ENCODE measurements around the gene PLEKHG4B.

Gene PLEKHG4B

GRCh38 chr5:76358-77169, 15.4 kb upstream of the PLEKHG4B start:
- DNase-seq, result no peak

GRCh38 chr5:77170-77501, 14.8 kb upstream of the PLEKHG4B start:
- no peak for DNase-seq

DNA sequence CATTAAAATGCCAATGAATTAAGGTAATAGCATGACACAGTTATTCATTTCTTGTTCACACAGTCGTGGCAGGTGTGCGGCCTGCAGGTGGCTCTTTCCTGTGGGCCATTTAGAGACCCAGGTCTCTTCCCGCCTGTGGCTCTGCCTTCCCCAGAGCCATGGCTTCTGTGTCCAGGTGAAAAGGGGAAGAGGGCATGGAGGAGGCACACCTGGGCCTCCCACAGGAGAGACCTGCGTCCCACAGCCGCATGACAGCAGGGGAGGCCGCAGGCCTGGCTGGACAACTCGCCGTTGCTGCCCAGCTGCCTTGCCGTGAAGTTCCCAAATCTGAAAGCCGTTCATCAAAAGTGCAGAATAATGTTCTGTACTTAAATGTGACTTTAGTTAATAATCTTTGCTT, 14.4 kb upstream of the PLEKHG4B start:
- DNase-seq, result no peak

DNA sequence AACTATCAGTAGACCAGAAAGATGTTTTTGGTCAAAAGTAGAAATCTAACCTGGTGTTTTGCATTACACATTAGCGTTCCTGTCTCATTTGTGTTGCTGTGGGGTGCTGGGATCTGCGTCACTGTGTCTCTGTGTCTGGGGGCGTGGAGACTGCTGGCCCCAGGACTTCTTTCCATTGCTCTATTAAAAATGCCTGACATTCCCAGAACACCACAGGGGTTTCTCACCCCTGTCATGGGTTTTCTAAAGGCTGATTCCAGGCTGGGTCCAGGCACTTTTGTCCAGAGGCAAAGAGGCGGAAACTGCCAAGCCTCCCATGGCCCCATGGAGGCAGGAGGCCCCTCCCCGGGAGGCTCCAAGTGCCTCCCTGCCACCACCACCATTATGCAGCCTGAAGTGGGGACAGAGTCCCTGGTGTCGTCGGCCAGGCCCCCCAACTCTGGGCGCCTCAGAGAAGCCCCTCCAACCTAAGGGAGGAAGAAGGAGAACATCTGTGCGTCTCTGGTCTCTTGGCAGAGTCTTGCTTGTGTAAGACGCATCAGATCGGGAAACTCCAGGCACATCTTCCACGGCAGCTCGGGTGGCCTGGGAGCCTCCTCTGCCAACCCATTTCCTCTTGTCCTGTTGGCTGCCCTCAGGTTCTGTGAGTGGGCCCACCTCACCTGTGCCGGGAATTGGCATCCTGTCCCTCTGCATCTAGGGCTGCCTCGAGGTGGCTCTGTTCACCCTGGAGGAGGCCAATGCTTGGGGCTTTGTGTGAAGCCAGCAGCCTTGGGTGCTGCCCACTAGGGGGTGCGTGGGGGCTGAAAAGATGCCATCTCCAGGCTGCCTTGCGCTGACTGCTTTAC, 13.8 kb upstream of the PLEKHG4B start:
- no peak for DNase-seq

DNA sequence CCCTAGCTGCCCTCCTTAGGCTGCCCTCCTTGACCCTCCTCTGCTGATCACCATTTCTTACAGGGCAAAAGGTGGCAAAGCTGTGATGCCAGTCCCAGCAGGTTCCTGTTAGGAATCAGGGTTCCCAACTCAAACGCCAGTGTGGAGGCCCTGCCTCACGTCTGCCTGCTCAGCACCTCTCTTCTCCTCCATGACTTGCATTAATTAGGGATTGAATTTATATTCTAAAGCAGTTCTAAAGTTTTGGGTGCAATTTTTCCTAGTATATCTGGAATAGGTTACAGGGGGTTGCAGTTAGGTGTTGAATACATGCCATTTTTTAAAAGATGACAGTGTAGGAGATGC, 13.2 kb upstream of the PLEKHG4B start:
- no peak for DNase-seq

- no peak for DNase-seq
These were observed 12.7 kb upstream of the PLEKHG4B start for GRCh38 chr5:79263-79662.

DNA sequence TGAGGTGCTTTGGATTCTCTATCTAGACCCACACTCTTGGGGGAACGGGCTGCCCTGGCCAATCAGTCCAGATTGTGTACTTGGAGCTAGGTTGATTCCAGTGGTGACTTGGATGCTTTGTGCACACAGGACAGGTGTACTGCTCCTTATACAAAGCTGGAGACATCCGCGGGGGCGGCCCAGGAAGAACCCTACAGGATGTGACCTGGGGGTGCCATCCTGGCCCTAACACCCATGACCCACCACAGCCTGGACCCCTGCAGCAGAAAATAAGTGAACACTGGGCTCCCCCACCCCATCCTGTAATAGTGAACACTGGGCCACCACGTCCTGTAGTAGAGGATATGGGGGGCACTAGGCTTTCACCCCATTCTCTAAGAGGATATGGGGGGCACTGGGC, 12.1 kb upstream of the PLEKHG4B start:
- no peak for DNase-seq

GRCh38 chr5:81391-82021, 10.5 kb upstream of the PLEKHG4B start:
- no peak for DNase-seq

DNA sequence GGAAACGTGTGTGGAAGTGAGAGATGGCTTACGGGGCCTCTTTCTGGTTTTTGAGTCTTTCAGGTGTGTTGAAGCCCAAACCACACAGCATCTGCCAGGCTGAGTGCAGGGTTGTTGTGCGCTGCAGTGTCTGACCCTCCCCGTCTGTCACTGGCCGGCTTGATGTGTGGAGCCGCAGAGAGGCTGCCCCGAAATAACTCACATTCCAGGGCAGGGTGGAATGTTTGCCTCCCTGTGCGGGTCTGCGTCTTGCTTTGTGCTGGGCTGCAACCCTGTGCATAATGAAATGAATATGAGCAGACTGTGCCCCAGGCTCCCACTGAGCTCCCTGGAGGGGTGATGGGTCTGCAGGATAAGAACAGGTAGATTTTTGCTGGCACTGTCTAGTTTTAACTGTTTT, 9.9 kb upstream of the PLEKHG4B start:
- DNase-seq, result no peak

- no peak for DNase-seq
These were observed 9.4 kb upstream of the PLEKHG4B start for GRCh38 chr5:82570-82969.

GRCh38 chr5:83029-83428, 8.9 kb upstream of the PLEKHG4B start:
- no peak for DNase-seq

- no peak for DNase-seq
These were observed 6.5 kb upstream of the PLEKHG4B start for GRCh38 chr5:85334-85995.

- DNase-seq, result no peak
These were observed 2.4 kb upstream of the PLEKHG4B start for GRCh38 chr5:89337-90286.

DNA sequence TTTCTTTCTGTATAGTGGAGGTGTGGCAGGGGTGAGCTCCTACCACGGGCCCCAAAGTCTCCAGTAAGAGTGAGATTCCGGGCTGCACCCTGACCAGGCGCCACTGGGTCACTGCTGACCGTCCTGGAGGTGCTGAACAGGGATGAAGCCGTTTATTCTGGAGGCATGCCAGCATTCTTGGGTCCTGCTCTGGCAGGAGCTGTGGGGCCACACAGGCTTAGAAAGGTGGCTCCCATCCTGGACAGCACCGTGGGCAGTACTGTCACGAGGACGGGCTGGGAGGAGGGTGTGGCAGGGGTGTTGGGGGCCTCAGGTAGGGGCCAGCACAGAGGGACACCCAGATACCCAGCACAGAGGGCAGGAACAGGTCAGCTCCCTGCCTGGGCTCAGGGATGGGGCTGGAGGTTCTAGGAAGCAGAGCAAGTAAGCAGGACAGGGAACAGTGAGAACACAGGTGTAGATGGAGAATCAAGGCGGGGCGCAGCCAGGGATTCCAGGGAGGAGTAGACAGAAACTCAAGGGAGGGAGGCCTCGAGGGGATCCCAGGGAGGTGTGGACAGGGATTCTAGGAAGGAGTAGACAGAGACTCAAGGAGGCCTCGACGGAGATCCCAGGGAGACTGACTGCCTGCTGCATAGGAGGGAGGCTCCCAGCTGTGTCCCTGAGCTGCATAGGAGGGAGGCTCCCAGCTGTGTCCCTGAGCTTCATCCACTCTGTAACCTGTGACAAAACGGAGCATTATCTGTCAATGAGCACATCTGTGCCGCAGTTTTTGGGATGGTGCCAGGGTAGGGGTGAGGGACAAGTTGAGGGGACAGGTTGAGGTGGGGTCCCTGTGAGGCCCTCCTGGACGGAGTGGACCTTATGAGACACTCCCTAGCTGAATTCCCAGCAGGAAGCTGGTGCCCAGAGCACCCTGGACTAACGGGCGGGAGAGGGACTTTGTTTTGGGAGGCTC, 1.1 kb upstream of the PLEKHG4B start:
- no peak for DNase-seq

DNA sequence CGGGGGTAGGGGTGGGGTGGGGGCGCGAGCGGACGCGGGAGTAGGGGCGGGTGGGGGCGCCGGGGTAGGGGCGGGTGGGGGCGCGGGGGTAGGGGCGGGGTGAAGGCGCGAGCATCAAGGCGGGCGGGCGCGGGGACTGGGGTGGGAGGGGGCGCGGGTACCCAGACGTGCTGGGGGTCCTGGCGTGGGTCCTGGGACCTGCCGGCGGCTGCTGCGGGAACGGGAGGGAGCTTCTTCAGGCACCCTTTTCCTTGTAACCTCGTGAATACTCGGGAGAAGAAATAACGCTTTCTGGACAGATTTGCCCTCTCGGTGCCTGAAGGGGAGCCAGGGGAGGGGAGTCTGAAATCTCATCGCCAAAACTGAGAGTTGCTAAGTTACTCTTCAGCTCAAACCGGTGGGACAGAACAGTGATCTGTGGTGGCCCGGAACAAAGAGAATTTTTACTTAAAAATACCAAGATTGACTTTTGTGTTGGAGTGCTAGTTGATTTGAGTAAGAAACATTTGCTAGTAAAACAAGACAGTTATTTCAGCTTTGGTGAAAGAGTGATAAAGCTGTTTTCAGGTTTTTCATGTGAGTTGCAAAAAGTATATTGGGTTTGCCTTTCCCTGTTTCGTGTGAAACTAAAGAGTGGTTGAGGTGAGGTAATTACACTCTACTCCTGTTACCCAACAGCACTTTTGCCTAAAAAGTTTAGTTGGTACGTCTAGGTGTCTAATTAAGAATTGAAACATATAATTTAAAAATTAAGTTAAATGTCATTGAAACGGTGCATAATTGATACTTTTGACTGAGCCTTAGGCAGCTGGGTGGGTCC, 643 bp downstream of the PLEKHG4B start:
- DNase-seq, result no peak

- DNase-seq, result no peak
These were observed 1.4 kb downstream of the PLEKHG4B start for GRCh38 chr5:93221-93980.

GRCh38 chr5:94113-94892, 2.3 kb downstream of the PLEKHG4B start:
- no peak for DNase-seq
